H1 (cell line): ENCODE results near the gene ADGRL3. TPM values are rescaled to one million over a fixed set of nuclear protein-coding genes. Genes with fewer than 3 reads are reported as not detected.

Experiments used
- CEBPB ChIP-seq: IDR thresholded peaks from 2 replicates; pipeline ENCODE4 v1.6.1; 2012; ENCODE audit warnings: low read depth, low read length
- KDM1A ChIP-seq: fragments of 200-600, 300-600 bp; sonication (generic); IDR thresholded peaks from 2 replicates; pipeline ENCODE4 v1.7.1; 2016; ENCODE audit warnings: mild to moderate bottlenecking, low read length, borderline replicate concordance
- KDM5A ChIP-seq: fragments of 200-600 bp; IDR thresholded peaks from 2 replicates; pipeline ENCODE4 v1.7.1; 2012; ENCODE audit warnings: mild to moderate bottlenecking, low read length, inconsistent platforms, mixed read lengths
- NANOG ChIP-seq: IDR thresholded peaks from 2 replicates; pipeline ENCODE4 v1.6.1; 2011; ENCODE audit warnings: low read length, low read depth, mild to moderate bottlenecking, inconsistent platforms; ENCODE audit not compliant: insufficient read depth, poor library complexity, severe bottlenecking
- SAP30 ChIP-seq: fragments of 300-600 bp; sonication (generic); IDR thresholded peaks from 2 replicates; pipeline ENCODE4 v1.7.1; 2012; ENCODE audit warnings: low read length, moderate library complexity, mild to moderate bottlenecking, inconsistent platforms; ENCODE audit not compliant: insufficient read depth, insufficient replicate concordance
- ZNF274 ChIP-seq: IDR thresholded peaks from 2 replicates; pipeline ENCODE4 v1.7.0; 2012; ENCODE audit warnings: low read length, borderline replicate concordance; ENCODE audit errors: extremely low read depth
- polyA plus RNA-seq, 7 experiments: library from polyadenylated mRNA; depleted of rRNA in 3 of 7; stranded (reverse) in 5 of 7; unstranded in 2 of 7; fragments of >200 nt in 5 of 7; fragments of 200-250 nt in 2 of 7; gene quantifications; 1 replicate in 5 of 7; 2 replicates in 1 of 7; 4 replicates in 1 of 7; pipeline versions ENCODE4 v1.2.1 to v1.2.3, GENCODE V29; 2011 to 2013; ENCODE audit warnings: missing spikeins in 2 of 7, mixed read lengths in 2 of 7
- total RNA-seq: library from RNA; stranded (reverse); fragmentation: NEBNext Ultra II Directional; extraction: Animal tissue kit (Norgen Biotek cat#: 25700); gene quantifications from 2 replicates; pipeline ENCODE4 v1.2.1, GENCODE V29; 2021
- TF ChIP-seq, protein P1 (sequence below): fragments of 300-600 bp; sonication (generic); IDR thresholded peaks from 2 replicates; pipeline ENCODE4 v1.7.1; 2012; ENCODE audit warnings: low read length, moderate library complexity, mild to moderate bottlenecking, inconsistent platforms; ENCODE audit not compliant: insufficient replicate concordance

Gene ADGRL3
- total and polyA plus RNA-seq, 2 of the 8 experiments (the other 6 are each of a cell fraction or from before 2014, with no cell fraction given): 6.6 to 13.0 TPM

- TF ChIP-seq, protein P1, sequence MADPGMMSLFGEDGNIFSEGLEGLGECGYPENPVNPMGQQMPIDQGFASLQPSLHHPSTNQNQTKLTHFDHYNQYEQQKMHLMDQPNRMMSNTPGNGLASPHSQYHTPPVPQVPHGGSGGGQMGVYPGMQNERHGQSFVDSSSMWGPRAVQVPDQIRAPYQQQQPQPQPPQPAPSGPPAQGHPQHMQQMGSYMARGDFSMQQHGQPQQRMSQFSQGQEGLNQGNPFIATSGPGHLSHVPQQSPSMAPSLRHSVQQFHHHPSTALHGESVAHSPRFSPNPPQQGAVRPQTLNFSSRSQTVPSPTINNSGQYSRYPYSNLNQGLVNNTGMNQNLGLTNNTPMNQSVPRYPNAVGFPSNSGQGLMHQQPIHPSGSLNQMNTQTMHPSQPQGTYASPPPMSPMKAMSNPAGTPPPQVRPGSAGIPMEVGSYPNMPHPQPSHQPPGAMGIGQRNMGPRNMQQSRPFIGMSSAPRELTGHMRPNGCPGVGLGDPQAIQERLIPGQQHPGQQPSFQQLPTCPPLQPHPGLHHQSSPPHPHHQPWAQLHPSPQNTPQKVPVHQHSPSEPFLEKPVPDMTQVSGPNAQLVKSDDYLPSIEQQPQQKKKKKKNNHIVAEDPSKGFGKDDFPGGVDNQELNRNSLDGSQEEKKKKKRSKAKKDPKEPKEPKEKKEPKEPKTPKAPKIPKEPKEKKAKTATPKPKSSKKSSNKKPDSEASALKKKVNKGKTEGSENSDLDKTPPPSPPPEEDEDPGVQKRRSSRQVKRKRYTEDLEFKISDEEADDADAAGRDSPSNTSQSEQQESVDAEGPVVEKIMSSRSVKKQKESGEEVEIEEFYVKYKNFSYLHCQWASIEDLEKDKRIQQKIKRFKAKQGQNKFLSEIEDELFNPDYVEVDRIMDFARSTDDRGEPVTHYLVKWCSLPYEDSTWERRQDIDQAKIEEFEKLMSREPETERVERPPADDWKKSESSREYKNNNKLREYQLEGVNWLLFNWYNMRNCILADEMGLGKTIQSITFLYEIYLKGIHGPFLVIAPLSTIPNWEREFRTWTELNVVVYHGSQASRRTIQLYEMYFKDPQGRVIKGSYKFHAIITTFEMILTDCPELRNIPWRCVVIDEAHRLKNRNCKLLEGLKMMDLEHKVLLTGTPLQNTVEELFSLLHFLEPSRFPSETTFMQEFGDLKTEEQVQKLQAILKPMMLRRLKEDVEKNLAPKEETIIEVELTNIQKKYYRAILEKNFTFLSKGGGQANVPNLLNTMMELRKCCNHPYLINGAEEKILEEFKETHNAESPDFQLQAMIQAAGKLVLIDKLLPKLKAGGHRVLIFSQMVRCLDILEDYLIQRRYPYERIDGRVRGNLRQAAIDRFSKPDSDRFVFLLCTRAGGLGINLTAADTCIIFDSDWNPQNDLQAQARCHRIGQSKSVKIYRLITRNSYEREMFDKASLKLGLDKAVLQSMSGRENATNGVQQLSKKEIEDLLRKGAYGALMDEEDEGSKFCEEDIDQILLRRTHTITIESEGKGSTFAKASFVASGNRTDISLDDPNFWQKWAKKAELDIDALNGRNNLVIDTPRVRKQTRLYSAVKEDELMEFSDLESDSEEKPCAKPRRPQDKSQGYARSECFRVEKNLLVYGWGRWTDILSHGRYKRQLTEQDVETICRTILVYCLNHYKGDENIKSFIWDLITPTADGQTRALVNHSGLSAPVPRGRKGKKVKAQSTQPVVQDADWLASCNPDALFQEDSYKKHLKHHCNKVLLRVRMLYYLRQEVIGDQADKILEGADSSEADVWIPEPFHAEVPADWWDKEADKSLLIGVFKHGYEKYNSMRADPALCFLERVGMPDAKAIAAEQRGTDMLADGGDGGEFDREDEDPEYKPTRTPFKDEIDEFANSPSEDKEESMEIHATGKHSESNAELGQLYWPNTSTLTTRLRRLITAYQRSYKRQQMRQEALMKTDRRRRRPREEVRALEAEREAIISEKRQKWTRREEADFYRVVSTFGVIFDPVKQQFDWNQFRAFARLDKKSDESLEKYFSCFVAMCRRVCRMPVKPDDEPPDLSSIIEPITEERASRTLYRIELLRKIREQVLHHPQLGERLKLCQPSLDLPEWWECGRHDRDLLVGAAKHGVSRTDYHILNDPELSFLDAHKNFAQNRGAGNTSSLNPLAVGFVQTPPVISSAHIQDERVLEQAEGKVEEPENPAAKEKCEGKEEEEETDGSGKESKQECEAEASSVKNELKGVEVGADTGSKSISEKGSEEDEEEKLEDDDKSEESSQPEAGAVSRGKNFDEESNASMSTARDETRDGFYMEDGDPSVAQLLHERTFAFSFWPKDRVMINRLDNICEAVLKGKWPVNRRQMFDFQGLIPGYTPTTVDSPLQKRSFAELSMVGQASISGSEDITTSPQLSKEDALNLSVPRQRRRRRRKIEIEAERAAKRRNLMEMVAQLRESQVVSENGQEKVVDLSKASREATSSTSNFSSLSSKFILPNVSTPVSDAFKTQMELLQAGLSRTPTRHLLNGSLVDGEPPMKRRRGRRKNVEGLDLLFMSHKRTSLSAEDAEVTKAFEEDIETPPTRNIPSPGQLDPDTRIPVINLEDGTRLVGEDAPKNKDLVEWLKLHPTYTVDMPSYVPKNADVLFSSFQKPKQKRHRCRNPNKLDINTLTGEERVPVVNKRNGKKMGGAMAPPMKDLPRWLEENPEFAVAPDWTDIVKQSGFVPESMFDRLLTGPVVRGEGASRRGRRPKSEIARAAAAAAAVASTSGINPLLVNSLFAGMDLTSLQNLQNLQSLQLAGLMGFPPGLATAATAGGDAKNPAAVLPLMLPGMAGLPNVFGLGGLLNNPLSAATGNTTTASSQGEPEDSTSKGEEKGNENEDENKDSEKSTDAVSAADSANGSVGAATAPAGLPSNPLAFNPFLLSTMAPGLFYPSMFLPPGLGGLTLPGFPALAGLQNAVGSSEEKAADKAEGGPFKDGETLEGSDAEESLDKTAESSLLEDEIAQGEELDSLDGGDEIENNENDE: no peak
- TF ChIP-seq CEBPB (no peak), NANOG (no peak), SAP30 (no peak), ZNF274 (no peak), KDM5A (no peak), KDM1A (no peak)
Measured at GRCh38 chr4:61431131-61431530, 231.0 kb downstream of the ADGRL3 start (continued).
